Measurements from ENCODE around the gene KCNIP1.
"Not testable (repeated sequence)": the region's sequence is repeated elsewhere in the genome, so short reads cannot be mapped to it uniquely, and the experiment has no call there.

DNA sequence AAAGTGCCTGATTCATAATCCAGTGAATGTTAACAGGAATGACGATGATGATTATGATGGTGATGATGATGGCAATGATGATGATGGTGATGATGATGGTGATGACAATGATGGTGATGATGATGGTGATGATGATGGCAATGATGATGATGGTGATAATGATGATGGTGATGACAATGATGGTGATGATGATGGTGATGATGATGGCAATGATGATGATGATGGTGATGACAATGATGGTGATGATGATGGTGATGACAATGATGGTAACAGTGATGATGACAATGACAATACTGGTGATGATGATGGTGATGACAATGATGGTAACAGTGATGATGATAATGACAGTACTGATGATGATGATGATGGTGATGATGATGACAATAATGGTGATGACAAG, 46.6 kb downstream of the KCNIP1 start:
- TF ChIP-seq, protein P1, sequence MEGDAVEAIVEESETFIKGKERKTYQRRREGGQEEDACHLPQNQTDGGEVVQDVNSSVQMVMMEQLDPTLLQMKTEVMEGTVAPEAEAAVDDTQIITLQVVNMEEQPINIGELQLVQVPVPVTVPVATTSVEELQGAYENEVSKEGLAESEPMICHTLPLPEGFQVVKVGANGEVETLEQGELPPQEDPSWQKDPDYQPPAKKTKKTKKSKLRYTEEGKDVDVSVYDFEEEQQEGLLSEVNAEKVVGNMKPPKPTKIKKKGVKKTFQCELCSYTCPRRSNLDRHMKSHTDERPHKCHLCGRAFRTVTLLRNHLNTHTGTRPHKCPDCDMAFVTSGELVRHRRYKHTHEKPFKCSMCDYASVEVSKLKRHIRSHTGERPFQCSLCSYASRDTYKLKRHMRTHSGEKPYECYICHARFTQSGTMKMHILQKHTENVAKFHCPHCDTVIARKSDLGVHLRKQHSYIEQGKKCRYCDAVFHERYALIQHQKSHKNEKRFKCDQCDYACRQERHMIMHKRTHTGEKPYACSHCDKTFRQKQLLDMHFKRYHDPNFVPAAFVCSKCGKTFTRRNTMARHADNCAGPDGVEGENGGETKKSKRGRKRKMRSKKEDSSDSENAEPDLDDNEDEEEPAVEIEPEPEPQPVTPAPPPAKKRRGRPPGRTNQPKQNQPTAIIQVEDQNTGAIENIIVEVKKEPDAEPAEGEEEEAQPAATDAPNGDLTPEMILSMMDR (IDR thresholded peaks at IDR 0.05; ENCODE audit: low read length), result not testable (repeated sequence)
- TF ChIP-seq EZH2 (IDR thresholded peaks at IDR 0.05; ENCODE audit: borderline replicate concordance, low read length), result not testable (repeated sequence)
